ENCODE data around the gene DBNDD1.
"Not testable (repeated sequence)": the region's sequence is repeated elsewhere in the genome, so short reads cannot be mapped to it uniquely, and the experiment has no call there.

The DBNDD1 gene

DNA sequence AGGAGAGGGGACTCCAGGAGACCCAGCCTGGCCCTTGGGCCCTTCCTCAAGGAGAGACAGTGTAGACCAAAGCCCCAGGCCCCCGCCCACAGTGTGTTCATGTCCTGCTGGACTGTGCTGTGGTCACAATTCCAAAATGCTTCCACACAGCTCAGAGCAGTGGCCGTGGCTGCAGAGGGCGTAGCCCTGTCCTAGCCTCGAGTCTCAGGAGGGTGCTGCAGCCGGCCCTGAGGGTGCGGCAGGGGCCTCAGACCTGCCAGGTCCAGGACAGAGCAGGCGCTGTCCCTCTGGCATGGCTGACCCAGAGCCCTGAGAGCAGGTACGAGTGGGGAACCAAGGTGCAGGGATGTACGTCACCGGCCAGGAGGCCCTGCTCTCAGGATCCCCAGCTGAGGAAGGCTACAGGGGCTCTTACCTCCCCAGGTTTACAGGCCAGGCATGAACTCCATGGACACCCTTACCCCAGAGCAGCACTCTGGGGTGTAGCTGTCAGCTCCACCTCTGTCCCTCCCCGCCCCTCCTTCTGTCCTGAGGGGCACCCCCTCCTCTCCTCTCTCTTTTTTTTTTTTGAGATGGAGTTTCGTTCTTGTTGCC is 7.3 kb downstream of the DBNDD1 start:
- H3K4me3 ChIP-seq (replicated peaks; ENCODE audit: low read depth, low read length), result no peak overlapping the region
- no peak for DNase-seq (ENCODE audit: low read depth)
- TF ChIP-seq CTCF (IDR thresholded peaks at IDR 0.05; ENCODE audit: low read length, missing control alignments), result no peak

DNA sequence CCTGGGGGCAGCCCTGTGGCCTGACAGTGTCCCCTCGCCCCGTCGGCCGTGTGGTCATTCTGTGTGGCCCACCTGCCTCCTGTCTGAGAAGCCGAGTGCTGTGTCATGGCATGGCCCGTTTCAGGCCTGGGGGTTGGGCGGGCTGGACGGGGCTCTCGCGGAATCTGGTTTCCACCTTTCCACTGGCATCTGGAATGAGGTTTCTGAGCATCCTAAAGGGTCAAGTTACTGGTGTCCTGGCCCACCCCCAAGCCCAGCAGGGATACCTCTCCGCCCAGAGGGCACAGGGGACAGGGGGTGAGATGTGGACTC is 7.8 kb downstream of the DBNDD1 start:
- no peak overlapping the region for H3K4me3 ChIP-seq (replicated peaks; ENCODE audit: low read depth, low read length)
- no peak for DNase-seq (ENCODE audit: low read depth)
- no peak for TF ChIP-seq CTCF (IDR thresholded peaks at IDR 0.05; ENCODE audit: low read length, missing control alignments)

DNA sequence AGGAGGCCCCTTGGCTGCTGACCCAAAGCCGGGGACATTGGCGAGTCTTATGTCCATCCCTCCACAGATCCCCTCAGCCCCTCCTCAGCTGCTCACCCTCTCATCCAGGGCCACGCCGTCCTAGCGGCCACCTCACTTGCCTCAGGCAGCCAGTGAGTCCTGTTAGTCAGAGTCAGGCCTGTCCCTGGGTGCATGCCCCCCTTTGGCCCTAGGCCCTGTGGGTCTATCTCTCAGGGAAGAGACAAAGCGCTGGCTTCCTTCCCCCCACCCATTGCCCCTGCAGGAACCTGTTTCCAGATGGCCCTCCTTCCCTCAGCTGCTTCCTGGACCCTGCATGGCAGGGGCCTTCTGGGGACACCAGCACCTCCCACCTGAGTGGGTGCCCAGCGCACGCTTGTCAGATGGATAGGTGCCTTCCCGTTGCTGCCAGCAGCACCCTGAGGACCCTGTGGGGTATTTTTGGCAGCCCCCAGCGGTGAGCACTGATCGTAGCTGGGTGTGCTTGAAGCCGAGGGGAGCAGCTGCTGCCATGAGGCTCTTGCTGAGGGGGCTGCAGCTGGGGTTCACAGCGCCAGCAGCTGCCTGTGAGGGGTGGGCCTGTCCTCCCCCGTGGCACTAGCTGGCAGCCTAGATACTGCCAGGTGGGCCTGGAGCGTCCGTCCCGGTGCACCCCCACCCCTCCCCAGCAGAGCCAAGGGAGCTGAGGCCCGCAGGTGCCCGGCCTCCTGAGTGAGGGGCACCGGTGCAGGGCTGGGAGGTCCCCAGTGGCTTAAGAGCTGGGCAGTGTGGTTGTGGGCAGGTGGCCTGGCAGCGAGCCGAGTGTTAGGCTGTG is 8.4 kb downstream of the DBNDD1 start:
- no peak for DNase-seq (ENCODE audit: low read depth)
- H3K4me3 ChIP-seq (replicated peaks; ENCODE audit: low read depth, low read length), result no peak overlapping the region
- TF ChIP-seq CTCF (IDR thresholded peaks at IDR 0.05; ENCODE audit: low read length, missing control alignments), result no peak

DNA sequence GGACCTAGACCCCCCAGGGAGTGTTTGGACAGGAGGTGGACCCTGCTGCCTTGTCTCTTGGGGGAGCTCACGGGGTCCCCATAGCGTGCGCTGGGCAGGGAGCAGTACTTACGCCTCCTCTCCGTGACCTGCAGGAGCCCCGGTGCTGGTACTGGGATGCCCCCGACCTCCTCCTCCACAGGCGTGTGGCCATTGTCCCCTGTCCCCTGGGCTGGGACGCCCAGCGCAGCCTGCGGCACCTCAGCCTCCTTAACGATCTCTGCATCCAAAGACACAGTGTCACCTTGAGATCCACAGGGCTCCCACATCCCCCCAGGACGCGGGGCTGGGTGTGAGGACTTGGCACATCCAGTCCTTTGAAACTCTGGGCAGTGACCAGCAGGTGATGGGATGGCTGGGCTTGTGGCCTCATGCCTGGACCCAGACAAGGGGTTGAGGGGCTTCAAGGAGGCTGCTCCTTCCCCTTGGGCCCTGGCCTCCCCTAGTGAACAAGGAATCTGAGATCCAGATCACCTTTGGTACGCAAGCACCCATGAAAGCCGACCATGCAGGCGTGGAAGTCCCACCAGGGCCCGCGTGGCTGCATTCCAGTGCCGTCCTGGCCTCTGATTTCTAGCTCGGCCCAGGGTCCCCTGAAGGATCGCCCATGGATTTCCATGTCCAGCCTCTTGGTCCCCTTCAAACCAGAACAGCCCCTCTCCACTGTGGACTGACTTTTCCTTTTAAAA is 9.9 kb downstream of the DBNDD1 start:
- no peak overlapping the region for H3K4me3 ChIP-seq (replicated peaks; ENCODE audit: low read depth, low read length)
- no peak for DNase-seq (ENCODE audit: low read depth)
- TF ChIP-seq CTCF (IDR thresholded peaks at IDR 0.05; ENCODE audit: low read length, missing control alignments), result no peak

GRCh38 chr16:90008708-90009145 is 10.5 kb downstream of the DBNDD1 start:
- no peak overlapping the region for H3K4me3 ChIP-seq (replicated peaks; ENCODE audit: low read depth, low read length)
- TF ChIP-seq CTCF (IDR thresholded peaks at IDR 0.05; ENCODE audit: low read length, missing control alignments), result no peak
- no peak for DNase-seq (ENCODE audit: low read depth)

DNA sequence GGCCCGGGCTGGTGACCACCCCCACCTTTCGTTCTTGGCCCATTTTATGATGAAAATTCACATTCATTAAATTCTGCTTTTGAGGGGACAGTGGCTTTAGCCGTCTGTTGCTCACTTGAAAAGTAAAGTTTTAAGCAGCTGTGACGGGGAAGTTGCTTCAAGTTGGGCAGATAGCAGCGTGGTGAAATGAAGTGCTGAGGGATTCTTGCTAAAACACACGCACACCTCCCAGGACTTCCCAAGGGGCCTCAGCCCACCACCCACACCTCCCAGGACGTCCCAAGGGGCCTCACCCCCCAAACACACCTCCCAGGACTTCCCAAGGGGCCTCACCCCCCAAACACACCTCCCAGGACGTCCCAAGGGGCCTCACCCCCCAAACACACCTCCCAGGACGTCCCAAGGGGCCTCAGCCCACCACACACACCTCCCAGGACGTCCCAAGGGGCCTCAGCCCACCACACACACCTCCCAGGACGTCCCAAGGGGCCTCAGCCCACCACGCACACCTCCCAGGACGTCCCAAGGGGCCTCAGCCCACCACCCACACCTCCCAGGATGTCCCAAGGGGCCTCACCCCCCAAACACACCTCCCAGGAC is 11.5 kb downstream of the DBNDD1 start:
- H3K4me3 ChIP-seq (replicated peaks; ENCODE audit: low read depth, low read length); DNase-seq (ENCODE audit: low read depth): not testable (repeated sequence)

DNA sequence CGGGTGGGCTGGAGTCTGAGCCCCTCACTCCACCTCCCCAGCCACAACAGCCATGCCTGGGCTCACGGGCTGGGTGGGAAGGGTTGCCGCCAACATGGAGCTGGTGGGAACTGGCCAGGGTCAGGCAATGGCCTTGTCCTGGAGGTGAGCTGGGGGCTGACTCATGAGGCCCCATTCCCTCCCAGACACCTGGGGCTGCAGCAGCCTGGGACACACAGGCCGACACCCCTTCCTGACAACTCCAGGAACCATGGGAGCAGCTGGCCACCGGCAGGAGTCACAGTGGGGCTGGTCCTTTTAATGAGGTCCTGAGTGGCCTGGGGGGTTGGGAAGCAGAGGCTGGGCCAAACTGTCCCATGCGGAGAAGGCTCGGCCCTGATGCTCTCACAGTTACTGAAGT is 12.2 kb downstream of the DBNDD1 start:
- no peak for DNase-seq (ENCODE audit: low read depth)
- no peak for TF ChIP-seq CTCF (IDR thresholded peaks at IDR 0.05; ENCODE audit: low read length, missing control alignments)
- H3K4me3 ChIP-seq (replicated peaks; ENCODE audit: low read depth, low read length), result no peak overlapping the region

All from fibroblast of pulmonary artery (primary cell).